ENCODE results near the gene HCFC2. TPM values are rescaled to one million over a fixed set of nuclear protein-coding genes. Genes with fewer than 3 reads are reported as not detected.

Gene HCFC2
- total RNA-seq, 1 donor from 2014 or later: 10.0 TPM

DNA sequence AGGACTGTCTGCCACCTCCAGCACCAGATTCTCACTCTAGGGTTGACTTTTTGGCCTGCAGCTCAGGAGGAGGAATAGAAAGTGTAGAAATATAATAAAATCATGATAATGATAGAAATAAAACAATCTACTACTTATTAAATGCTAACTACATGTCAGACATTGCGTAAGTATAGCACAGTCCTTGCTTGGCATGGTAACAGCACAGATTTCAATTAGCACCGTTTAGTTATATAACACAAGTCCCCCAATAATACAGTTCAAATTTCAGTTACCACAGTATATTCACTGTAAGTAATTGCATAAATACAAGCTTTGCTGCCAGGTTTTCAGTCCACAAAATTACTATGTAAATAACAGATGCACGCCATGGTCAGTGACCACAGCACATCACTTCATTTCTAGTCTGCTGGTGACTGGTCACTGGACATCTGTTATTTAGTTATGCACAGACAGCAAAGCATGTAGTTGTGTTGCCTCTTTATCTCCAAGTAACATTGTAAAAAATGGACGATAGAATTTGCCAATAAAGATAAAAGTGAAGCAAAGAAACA, 7.8 kb upstream of the HCFC2 start:
- ATAC-seq: peak; percentile 31
- DNase-seq (ENCODE audit: low spot score): no peak

DNA sequence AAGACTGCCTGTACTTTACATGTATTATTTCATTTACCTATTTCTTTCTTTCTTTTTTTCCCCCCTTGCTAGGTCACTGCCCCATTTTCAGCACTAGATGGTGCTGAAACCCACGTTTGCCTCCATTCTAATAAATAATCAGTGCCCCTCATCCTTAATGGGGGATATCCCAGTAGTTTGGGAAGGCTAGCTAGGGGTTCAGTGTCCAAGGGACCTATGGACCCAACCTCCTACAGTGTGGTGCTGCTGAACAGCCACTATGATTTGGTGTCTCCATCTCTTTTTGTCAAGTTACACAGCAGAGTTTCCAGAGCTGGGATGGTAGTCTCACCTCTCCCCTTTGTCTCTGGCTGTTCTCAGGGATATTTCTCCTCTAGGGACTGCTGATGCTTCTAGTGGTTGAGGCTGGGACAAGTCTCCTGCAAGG, 6.5 kb upstream of the HCFC2 start:
- no peak for DNase-seq (ENCODE audit: low spot score)
- peak; percentile 43 for ATAC-seq

DNA sequence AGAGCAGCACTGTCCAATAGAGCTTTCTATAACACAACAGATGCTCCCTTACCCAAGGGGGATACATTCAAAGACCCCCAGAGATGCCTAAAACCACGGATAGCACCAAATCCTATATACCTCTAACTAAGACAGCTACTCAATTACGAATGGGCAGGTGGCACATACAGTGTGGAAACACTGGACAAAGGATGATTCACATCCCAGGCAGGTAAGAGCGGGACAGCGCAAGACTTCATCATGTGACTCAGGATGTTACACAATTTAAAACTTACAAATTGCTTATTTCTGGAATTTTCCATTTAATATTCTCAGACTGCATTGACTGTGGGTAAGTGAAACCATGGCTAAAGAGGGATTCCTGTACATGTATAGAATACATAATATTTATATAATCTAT, 5.5 kb upstream of the HCFC2 start:
- no peak for DNase-seq (ENCODE audit: low spot score)
- no peak for ATAC-seq

DNA sequence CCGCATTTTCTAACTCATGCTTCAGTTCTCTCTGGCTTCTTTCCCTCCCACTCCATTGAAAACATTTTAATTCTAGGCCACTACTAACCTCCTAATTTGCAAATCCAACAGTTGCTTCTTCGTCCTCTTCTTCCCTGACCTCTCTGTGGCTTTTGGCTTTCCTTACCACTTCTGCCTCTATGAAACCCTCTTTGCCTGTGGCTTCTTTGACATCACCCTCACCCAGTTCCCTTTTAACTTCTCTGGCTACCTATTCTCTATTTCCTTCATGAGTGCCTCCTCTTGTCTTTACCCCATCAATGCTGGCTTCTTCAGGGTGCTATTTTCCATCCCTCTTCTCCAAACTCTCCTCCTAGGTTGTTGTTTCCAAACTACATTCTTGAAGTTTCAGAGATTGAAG, 4.4 kb upstream of the HCFC2 start:
- ATAC-seq (no peak), DNase-seq (ENCODE audit: low spot score) (no peak)

DNA sequence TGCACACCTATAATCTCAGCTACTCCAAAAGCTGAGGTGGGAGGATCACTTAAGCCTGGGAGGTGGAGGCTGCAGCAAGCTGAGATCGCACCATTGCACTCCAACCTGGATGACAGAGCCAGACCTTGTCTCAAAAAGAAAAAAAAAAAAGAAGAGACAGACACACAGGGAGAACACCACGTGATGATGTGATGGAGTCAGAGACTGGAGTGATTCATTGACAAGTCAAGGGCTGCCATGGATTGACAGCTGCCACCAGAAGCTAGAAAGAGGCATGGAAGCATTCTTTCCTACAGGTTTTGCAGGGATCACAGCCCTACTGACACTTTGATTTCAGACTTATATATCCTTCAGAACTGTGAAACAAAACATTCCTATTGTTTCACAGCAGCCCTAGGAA, 3.5 kb upstream of the HCFC2 start:
- ATAC-seq (no peak), DNase-seq (ENCODE audit: low spot score) (no peak)

DNA sequence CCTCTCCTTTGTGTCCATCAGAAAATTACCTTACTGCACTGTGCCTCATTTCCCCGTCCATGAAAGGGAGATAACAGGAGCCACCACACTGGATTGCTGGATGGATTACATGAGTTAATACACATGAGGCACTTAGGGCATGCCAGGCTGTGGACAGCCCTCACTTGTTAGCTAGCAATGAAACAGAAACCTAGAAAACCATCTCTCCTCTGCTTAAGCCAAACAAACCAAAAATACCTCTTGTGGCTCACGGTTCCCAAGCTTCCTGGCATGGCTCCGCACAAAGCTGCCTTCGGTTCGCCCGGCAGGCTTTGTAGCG, 660 bp upstream of the HCFC2 start:
- peak; percentile 37 for ATAC-seq

DNA sequence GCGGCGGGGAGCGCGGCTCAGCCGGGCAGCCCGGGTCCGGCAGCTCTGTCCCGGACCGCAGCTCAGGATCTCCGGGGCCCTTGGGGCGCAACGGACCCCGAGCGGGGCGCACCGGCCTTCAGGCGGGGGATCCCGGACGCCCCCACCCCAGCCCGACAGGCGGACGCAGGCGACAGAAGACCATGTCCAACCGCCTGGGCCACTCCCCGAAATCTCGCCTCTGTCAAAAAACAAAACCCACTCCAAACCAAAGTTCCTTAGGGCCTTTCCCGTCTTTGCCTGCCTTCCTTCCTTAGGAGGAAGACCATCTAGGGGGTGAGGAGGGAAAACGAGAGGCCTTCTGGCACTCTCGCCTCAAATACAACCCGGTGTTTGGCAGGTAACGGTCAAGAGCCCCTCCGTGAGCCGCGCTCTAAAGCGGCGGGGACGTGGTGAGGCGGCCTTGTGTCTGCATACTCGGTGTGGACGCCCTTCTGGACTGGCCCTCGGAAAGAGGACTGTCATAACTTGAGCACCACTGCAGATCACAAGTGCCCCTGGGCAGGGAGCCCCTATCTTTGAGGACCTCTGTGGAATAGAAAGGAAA, 604 bp downstream of the HCFC2 start:
- ATAC-seq (peak; percentile 58), DNase-seq (ENCODE audit: low spot score) (peak; percentile 58)

More for the DNA sequence above, 660 bp upstream of the HCFC2 start:
- DNase-seq (ENCODE audit: low spot score): no peak

DNA sequence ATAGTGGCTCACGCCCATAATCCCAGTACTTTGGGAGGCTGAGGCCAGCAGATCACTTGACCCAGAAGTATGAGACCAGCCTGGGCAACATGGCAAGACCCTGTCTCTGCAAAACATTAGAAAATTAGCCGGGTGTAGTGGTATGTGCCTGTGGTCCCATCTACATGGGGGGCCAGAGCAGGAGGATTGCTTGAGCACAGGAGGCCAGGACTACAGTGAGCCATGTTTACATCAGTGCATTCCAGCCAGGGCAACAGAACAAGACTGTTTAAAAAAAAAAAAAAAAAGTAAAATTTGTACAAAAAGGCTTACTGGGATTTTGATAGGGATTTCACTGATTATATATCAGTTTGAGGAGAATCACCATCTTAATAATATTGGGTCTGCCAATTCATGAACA, 7.8 kb downstream of the HCFC2 start:
- DNase-seq (ENCODE audit: low spot score): no peak

DNA sequence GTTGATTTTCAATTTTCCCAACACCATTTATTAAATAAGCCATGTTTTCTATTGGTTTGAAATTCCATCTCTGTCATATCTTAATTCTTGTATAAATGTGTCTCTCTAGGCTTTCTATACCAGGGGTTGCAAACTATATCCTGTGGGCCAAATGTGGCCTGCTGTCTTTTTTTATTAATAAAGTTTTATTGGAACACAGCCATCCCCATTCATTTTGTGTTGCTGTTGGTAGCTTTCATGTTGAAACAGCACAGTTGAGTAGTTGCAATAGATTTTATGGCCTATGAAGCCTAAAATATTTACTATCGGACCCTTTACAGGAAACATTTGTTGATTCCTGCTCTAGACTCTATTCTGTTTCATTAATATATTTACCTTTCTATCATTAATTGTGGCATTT, 9.4 kb downstream of the HCFC2 start:
- DNase-seq (ENCODE audit: low spot score): no peak
- no peak for ATAC-seq

More for the DNA sequence above, 7.8 kb downstream of the HCFC2 start:
- no peak for ATAC-seq

DNA sequence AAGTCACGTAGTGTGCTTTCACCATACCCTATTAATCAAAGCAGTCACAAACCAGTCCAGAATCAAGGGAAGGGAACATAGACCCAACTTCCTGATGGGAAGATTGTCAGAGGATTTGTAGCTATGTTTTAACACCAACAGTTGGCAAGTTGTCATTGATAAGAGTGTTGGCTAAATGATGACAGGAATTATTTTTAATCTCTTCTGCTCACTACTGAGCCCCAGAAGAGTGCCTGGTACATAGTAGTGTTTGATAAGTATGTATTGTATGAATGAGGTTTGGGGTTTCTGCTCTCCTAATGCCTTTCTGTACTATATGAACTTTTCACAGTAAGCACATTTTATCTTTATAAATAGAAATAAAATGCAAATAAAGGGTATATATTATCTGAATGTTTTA, 14.7 kb downstream of the HCFC2 start:
- DNase-seq (ENCODE audit: low spot score): no peak
- no peak for ATAC-seq

DNA sequence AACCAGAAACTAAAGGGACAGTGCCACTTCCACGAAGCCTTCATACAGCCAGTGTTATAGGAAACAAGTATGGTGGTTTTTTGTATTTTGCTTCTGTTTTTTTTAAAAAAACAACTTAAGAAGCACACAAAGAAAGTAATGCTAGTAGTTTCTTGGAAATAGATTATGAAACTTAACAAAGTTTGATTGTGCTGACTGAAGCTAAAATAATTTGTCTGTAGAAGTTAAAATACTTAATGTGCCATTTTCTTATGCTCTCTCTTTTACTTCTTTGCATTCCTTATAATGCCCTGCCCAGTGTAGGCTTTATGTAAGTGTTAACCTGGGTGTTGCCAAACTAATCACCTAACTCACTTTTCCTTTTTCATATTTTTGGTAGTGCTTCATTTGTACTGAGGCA, 16.4 kb downstream of the HCFC2 start:
- DNase-seq (ENCODE audit: low spot score): no peak
- ATAC-seq: no peak

DNA sequence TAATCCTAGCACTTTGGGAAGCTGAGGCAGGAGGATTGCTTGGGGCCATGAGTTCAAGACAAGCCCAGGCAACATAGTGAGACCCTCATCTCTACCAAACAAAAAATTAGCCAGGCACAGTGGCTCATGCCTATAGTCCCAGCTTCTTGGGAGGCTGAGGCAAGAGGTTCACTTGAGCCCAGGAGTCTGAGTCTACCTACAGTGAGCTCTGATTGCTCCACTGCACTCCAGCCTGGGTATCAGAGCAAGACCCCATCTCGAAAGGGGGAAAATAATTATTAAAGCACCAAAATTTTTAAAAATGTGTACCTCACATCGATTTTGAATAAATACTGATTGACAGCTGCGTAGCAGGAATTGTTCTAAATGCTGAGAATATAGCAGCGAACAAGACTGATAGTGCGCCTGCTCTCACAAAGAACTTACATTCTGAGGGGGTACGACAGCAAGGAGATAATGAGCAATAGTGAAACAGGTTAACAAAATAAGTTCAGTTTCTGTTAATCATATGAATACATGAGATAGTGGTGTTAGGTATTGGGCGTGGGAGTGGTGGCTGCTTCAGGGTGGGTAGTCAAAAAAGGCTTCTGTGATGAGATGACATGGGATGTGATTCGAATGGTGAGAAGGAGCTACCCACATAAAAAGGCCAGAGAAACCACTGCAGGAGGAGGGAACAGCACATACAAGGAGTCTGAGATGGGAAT, 19.6 kb downstream of the HCFC2 start:
- DNase-seq (ENCODE audit: low spot score): no peak
- ATAC-seq: no peak

DNA sequence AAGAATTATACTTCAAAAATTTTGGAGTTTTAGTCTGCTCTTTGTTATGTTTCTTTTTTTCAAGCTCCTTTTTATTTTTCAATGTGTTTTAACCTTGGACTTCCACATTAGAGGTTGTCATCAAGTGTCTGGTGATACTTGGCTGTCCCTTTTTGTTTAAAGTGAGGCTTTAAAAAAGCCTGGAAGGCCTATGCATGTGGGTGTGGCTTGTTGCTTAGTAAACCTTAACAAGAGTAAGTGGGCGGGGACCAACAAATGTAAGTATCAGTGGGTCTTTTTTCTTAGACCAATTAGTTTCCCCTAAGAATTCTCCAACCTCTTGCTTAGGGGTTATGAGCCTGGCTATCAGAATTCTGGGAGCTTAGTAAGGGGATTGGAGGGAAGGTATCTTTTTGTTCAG, 26.4 kb downstream of the HCFC2 start:
- no peak for DNase-seq (ENCODE audit: low spot score)

DNA sequence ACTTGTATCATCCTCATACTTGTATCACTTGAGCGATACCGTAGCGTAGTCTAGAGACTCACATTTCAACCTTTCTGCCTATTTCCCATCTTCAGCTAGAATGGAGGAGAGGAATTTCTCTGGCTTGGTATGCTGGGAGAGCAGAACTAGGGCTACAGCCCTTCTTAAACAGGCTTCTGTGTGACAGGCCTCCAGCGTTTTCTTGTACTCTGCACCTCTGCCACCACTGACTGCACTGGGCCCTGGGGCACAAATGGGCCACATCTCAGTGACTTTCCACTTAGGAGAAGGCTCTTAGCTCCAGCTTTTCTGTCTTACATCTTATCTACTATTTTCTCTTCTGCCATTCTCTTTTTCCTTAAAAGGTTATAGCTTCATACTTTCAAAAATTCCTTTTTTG, 26.8 kb downstream of the HCFC2 start:
- DNase-seq (ENCODE audit: low spot score) (no peak), ATAC-seq (no peak)

More for the DNA sequence above, 26.4 kb downstream of the HCFC2 start:
- ATAC-seq: no peak

DNA sequence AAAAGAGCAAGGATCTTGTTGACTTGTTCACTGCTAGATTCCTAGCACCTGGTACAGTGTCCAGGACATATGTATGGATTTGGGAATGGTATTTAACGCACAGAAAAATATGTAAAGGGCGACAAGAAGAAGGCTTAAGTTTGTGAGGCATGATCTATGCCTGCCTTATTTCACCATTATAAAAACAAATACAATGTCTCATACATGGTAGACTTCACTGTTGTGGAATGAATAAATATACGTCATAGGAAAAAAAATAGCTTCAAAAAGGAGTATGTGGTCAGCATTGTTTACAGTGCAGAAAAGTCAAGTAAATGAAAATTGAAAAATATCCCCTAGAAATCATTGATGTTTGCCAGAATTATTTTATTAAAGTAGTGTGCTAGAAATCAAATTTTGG, 30.0 kb downstream of the HCFC2 start:
- no peak for ATAC-seq

DNA sequence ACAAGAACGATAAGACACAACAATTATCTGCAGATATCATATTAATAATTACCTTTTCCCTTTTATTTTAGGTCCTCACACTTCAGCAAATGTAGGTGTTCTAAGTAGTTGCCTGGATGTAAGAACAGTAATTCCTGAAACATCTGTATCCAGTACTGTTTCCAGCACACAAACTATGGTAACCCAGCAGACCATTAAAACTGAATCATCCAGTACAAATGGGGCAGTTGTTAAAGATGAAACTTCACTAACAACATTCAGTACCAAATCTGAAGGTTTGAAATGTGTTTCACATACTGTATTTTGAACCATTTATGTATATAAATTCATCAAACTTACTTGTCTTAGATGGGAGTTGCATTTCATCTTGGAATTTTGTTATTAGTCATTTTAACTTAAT, 31.0 kb downstream of the HCFC2 start:
- ATAC-seq: no peak
- no peak for DNase-seq (ENCODE audit: low spot score)

More for the DNA sequence above, 30.0 kb downstream of the HCFC2 start:
- DNase-seq (ENCODE audit: low spot score): no peak

DNA sequence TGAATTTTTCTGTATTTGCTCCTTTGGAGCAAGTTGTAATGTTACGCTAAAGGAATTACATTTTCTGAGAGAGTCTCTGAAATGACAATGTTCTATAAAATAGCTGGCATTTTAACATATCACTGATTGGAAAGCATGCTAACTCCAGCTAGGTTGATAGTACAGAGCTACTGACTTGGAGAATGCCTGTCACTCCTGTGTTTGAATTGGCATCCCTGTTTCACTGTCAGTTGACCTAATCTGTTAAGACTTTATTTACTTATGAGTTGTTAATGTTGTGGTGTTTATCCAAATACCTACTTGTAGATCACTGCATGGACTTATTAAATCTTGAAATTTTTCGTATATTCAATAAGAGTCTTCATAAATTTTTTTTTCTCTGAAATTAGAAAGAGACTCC, 33.6 kb downstream of the HCFC2 start:
- DNase-seq (ENCODE audit: low spot score) (no peak), ATAC-seq (peak; percentile 86)

DNA sequence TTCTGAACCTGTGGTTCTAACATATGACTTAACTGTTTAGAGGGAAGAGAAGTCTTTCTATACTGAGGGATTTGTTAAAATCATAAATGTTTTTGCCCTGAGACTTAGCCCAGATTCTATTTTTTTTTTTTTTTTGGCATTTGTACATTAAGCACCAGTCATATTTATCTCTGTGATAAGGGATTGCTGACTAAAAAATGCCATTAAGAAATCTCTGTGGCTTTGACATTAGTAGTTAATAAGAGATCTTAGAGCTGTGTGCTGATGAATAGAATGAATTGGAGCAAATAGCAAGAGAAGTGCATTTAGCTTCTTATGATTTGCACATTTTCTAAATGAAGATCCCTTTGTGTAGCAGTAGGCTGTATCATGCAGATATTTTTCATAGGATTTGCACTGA, 41.1 kb downstream of the HCFC2 start:
- no peak for DNase-seq (ENCODE audit: low spot score)
- ATAC-seq: no peak

DNA sequence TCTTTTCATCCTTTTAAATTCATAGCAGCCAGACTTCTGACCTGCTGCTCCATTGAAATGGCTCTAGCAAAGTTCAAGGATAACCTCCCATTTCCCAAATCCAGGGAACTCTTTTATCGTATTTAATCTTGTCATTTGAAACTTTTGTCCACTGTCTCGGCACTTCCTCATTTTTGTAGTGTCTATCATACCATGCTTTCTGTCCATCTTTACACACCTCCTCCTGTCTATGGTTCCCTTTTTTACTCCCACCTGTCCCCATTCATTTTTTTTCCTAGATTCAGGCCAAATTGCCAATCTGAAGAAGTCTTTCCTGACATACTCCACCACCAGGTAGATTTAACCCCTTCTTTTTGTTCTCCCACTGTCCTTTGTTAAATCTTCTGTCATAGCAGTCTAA, 42.6 kb downstream of the HCFC2 start:
- ATAC-seq (no peak), DNase-seq (ENCODE audit: low spot score) (no peak)

DNA sequence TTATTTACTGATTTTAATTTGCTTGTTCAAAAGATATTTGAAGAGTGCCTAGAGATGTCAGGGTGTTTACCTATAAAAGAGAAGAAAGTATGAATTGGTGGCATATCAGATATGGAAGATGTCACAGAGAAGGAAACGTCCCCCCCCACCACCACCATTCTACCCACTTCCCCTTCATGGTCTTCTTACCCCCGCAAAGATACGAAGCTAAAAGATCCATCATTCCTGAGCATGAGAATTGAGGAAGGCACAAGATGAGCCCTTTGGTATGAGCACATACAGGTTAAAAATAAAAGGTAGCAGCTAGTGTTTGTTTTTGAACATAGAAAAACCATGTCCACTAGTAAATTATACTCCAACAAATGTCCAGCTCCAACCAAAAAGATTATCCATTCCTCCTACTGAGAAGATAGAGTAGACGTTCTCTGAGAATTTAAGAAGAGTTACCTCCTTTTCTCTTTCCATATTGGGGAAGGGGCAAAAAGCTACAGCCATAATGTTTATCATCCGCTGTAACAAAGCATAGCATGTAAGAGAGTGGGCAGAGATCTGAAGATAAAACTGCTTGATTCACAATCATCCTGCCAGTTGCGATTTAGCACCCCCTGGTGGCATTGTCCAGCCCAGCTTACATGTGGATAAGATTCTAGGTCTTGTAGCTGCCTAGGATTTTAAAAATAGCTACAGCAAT, 44.6 kb downstream of the HCFC2 start:
- DNase-seq (ENCODE audit: low spot score) (peak; percentile 79), ATAC-seq (peak; percentile 92)

DNA sequence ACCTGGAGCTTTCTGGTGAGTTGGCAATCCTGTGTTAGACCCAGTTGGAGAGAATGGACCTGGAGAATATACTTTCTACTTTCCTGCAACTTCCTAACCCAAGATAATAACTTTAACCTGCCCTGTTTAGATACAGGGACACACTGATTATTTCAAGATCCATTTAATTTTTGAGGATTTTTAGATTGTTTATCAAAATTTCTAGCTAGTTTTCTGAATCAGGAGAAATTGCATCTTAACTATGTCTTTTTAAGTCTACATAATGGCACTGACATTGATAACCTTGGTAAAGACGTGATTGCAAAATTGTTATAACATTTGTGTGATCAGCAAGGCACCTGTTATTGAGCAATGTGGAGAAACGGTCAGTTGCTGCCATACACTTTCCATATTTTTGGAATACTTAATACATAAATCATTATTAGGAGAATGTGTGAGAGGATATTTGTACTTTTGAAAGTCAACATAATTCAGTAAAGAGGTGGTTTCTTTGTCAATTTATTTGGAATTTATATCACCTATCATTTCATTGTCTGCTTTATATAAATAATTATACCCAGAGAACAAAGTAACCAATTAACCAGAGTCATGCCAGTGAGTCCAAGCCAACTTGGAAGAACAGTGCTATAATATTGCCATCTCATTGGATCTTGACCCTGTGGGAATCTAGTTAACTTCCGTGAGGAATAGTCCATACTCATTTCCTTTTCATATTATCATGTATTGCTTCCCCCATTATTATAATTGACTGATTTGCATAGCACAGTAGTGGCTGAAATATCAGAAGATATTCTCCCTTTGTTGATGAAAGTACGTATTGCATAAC, 45.3 kb downstream of the HCFC2 start:
- no peak for DNase-seq (ENCODE audit: low spot score)
- ATAC-seq: peak; percentile 63
